ENCODE data around the gene IFIT1B.

GRCh38 chr10:89357975-89358374 is 19.9 kb upstream of the IFIT1B start:
- TF ChIP-seq CTCF (IDR thresholded peaks at IDR 0.05) = no peak
- TF ChIP-seq POLR2A (IDR thresholded peaks at IDR 0.05) = no peak

Data from transverse colon (tissue), 3 donors.